Right lobe of liver (tissue), 4 donors: Measurements from ENCODE around the gene NFIB.

ENCODE experiments used
- POLR2A ChIP-seq: fragments of 450-650 bp; IDR thresholded peaks from one replicate; pipeline ENCODE4 v1.6.1; 2017; ENCODE audit warnings: antibody characterized with exemption, mild to moderate bottlenecking
- TF ChIP-seq, protein P1 (sequence below), 4 donors: fragments of 200-600 bp in 3 of 4; fragments of 450-650 bp in 1 of 4; IDR thresholded peaks; one replicate each; pipeline versions ENCODE4 v1.5.1 to v1.8.0; 2016 to 2022; ENCODE audit warnings: antibody characterized with exemption in 4 of 4, mild to moderate bottlenecking in 2 of 4
- donor health status: DM: no; HTN: no; CAD: no.
- donor health status: DM: no; HTN: no; CAD: no.
- donor health status: DM: no; HTN: yes; CAD: no.

DNA sequence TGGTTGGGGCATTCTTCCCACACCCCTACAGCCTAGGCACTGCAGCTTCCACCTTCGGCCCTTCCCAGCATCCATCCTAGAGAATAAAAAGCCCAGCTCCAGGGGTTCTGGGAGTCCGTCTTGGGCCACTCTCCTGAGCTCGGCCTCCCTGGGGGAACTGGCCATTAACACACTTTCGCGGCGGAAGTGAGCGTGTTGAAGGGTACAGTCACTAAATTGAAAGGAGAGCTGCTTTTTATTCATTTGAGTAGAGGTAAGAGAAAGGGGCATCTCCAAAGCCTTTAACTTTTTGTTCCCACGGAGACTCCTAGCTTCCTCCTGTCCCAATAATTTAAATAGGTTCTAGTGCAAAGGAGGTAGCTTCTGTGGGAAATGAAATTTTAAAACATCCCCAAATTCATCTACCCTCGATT, 31.0 kb upstream of the NFIB start:
- TF ChIP-seq, protein P1, sequence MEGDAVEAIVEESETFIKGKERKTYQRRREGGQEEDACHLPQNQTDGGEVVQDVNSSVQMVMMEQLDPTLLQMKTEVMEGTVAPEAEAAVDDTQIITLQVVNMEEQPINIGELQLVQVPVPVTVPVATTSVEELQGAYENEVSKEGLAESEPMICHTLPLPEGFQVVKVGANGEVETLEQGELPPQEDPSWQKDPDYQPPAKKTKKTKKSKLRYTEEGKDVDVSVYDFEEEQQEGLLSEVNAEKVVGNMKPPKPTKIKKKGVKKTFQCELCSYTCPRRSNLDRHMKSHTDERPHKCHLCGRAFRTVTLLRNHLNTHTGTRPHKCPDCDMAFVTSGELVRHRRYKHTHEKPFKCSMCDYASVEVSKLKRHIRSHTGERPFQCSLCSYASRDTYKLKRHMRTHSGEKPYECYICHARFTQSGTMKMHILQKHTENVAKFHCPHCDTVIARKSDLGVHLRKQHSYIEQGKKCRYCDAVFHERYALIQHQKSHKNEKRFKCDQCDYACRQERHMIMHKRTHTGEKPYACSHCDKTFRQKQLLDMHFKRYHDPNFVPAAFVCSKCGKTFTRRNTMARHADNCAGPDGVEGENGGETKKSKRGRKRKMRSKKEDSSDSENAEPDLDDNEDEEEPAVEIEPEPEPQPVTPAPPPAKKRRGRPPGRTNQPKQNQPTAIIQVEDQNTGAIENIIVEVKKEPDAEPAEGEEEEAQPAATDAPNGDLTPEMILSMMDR (IDR thresholded peaks at IDR 0.05) = no peak
- no peak for TF ChIP-seq POLR2A
